ENCODE data around the gene RNF113A.
A peak's percentile ranks its signal among the peaks of the same experiment; 100 is the strongest.
"Not testable (repeated sequence)": the region's sequence is repeated elsewhere in the genome, so short reads cannot be mapped to it uniquely, and the experiment has no call there.

Gene RNF113A

DNA sequence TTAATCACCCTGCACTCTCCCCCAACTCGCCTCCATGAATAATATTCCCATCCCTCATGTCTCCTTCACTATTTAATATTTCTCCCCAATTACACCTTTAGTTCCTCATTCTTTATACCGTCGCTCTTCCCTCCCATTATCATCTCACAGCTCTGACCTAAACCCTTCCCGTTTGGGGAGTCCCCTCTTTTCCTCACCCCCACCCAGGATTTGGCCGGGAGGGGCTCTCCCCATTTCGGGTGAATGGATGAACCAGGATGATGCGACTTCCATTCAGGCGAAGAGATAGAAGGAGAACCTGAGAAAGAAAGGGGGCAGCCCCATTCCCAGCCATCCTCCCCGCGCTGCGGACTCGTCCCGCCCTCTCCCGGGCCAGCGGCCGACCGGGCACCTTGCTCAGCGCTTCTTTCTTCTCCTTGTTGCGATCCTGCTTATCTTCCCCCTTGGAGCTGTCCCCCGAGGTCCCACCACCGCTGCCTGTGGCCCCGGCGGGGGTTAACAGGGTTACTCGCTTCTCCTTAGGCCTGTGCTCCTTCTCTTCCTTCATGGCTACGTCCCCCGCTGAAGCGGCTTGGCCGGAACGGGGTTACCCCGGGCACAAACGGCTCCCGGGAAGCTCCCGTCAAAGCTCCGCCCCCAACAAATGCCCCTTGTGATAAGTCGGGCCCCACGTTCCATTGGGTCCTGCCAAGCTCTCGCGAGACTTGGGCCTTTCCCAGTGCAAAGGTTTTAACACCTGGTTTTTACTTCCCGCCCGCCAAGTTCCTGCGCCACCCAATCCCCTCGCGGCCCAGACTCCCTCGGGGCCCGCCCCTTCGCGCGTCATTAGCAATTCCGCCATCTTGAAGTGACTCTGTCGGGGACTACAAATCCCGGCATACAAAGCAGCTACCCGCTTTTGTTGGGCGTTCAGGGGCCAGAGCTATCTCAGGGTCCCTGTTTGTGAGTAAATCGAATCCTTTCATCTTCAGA, 18.9 kb downstream of the RNF113A start, which contains the start of gene UPF3B:
TSS of gene UPF3B (minus strand) at position 582 of the 972 bp plus-strand sequence. CDS start at position 547, 35 bp downstream.
- DNase-seq (ENCODE audit: low read depth in 3 of 3, low spot score in 1 of 3) = peak; percentile 81 to 87 (median 84)

DNA sequence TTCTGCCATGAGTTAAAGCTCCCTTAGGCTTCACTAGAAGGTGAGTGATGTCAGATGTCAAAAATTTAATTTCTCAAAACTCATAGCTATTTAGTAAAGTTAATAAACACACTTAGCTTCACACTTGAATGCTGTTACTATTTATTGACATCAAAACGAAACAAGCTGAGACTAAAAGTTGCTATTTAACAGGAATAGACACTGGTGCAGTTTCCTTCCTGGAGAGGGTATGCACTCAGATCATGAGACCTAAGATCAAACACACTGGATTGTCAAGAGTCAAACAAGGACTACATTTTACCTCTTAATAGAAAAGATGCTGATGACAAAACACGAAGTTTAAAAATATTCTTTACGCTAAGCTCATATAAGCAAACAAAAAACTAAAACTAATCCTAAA, 37.6 kb downstream of the RNF113A start:
- DNase-seq (ENCODE audit: low read depth in 3 of 3, low spot score in 1 of 3) = no peak

DNA sequence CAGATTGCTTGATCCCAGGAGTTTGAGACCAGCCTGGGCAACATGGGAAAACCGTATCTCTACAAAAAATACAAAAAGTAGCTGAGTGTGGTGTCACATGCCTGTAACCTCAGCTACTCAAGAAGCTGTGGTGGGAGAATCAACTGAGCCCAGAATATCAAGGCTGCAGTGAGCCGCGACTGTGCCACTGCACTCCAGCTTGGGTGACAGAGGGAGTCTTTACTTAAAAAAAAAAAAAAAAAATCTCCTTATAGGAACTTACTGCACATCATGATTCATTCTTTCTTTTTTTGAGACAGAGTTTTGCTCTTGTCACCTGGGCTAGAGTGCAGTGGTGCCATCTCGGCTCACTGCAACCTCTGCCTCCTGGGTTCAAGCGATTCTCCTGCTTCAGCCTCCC, 43.1 kb downstream of the RNF113A start:
- DNase-seq (ENCODE audit: low read depth in 3 of 3, low spot score in 1 of 3) = no peak

DNA sequence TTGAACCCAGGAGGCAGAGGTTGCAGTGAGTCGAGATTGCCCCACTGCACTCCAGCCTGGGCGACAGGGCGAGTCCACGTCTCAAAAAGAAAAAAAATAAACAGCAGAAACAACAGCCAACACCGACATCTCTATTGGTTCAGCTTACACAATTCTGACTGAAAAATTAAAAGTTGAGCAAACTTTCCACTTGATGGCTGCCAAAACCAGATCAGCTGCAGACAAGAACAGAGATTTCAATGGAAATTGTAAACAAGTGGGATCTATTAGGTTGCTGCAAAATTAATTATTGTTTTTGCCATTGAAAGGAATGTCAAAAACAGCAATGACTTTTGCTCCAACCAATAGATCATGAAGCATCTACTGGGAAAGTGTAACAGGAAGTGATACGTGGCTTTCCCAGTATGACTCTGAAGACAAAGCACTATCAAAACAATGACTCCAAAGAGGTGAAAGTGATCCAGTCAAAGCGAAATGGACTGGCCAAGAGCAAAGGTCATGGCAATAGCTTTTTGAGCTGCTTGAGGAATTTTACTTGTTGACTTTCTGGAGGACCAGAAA, 45.1 kb downstream of the RNF113A start:
- no peak for DNase-seq (ENCODE audit: low read depth in 3 of 3, low spot score in 1 of 3)

DNA sequence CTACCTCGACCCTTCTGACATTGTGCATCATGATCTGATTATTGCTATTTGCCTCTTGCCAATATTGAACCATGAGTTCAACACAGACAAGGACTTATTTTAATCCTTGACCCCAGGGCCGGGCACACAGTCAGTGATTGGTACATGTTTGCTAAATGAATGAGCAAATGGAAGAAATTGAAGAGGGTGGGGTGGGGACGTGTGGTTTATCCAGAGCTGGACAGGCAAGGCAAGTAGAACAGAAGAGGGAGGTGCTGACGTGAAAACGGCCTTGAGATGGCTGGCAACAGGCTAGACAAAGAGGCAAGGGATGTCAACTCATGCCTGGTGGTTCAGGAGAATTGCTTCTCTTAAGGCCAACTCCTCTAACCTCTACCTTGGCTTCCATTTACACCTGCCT, 47.3 kb downstream of the RNF113A start:
- not testable (repeated sequence) for DNase-seq (ENCODE audit: low read depth in 3 of 3, low spot score in 1 of 3)

DNA sequence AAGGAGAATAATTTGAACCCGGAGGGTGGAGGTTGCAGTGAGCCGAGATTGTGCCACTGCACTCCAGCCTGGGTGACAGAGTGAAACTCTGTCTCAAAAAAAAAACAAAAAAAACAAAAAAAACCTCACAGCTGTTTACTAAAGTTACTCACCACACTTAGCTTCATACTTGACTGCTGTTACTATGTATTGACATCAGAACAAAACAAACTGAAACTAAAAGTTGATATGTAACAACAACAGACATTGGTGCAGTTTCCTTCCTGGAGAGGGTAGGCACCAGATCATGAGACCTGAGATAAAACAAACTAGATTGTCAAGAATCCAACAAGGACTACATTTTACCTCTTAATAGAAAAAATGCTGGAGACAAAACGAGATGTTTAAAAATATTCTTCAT, 49.8 kb downstream of the RNF113A start:
- not testable (repeated sequence) for DNase-seq (ENCODE audit: low read depth in 3 of 3, low spot score in 1 of 3)

All from stimulated activated CD4-positive, alpha-beta T cell treated with anti-CD3 and anti-CD28 coated beads, TNF-alpha, amount 100 ng/mL, for 1 hour (primary cell).